GM08714 (cell line): ENCODE data around the gene GLIS1.

Experiments
- H3K4me3 ChIP-seq: fragments of 200-500 bp; sonication (Bioruptor generic); 2 replicates; pipeline ENCODE4 v1.5.1; 2014; ENCODE audit warnings: mild to moderate bottlenecking, low read length, inconsistent platforms
- ZNF274 ChIP-seq: IDR thresholded peaks from 2 replicates; pipeline ENCODE4 v1.6.1; 2012; ENCODE audit warnings: mild to moderate bottlenecking, low read depth, low read length

The GLIS1 gene

DNA sequence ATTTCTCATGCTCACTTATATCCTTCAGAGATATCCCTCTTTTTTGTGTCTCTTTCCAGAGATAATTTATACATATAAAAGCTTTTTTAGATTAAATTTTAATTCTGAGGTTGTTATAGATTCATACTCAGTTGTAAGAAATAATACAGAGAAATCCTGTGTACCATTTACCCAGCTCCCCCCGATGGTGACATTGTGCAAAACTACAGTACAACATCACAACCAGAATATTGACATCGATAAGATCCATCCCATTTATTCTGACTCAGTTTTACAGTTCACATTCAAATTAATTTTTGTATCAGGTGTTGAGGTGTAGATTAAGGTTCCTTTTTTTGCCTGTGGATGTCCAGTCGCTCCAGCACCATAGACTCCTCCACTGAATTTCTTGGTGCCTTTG lies 265.5 kb downstream of the GLIS1 start:
- TF ChIP-seq ZNF274, result no peak
- no peak overlapping the region for H3K4me3 ChIP-seq

DNA sequence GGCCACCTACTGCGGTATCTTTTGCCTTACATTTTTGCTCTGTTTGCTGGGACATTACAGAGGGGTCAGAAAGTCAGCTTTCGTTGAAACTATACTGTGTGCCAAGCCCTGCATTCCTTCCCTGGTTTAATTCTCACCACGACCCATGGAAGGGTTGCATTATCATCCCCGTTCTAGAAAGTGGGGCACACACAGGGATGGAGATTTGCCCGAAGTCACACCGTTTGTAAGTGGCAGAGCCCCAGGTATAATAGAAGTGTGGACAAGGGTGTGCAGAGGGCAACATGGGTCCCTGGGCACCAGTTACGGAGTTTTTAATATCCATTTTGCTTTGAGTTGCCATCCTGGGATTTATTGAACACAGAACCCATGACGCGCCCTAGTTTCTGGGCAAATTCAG lies 268.0 kb downstream of the GLIS1 start:
- TF ChIP-seq ZNF274, result no peak
- no peak overlapping the region for H3K4me3 ChIP-seq

- no peak for TF ChIP-seq ZNF274
- no peak overlapping the region for H3K4me3 ChIP-seq
Observed at GRCh38 chr1:53470584-53470983, 268.4 kb downstream of the GLIS1 start.

- H3K4me3 ChIP-seq, result no peak overlapping the region
- no peak for TF ChIP-seq ZNF274
Observed at GRCh38 chr1:53470155-53470554, 268.8 kb downstream of the GLIS1 start.

- no peak overlapping the region for H3K4me3 ChIP-seq
Observed at GRCh38 chr1:53469373-53469772, 269.6 kb downstream of the GLIS1 start.

DNA sequence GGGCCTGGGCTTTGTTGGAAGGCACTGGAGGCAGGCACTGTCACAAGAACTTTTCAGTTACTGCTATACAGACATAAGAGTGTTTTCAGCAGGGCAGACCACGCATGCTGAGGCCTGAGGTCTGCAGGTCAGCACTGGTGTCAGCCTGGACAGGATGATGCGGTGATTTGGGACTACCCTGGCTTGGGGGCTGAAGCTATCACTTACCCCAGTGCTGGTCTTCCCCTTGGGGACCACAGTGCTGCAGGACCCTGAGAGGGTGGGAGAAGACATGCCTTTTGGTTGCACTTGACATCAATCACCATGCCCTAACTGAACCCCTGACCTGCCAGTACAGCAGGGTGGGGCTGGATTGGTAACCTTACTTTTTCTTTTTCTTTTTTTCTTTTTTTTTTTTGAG lies 270.6 kb downstream of the GLIS1 start:
- TF ChIP-seq ZNF274, result no peak
- H3K4me3 ChIP-seq, result no peak overlapping the region

More at GRCh38 chr1:53469373-53469772, 269.6 kb downstream of the GLIS1 start:
- no peak for TF ChIP-seq ZNF274

DNA sequence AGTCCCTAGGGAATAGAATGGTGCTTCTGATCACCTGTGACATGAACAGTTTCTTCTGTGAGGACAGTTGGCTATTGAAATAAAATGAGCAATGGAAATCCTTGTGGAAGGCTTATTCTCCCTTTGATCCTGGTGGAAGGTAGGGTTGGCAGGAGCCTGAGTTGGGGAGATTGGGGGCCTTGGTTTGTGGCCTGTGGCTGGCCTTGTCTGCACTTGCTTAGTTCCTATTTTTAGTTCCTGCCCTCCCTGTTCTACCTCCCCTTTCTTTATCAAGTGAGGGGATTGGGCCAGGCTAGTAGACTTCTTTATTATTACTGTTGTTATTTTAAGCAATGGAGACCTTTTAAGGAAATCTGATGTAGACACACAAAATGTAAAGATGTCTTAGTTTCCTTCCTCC lies 271.6 kb downstream of the GLIS1 start:
- no peak for TF ChIP-seq ZNF274

GRCh38 chr1:53465023-53465957 lies 273.7 kb downstream of the GLIS1 start:
- TF ChIP-seq ZNF274, result no peak
- H3K4me3 ChIP-seq, result no peak overlapping the region

More for the DNA sequence above, 271.6 kb downstream of the GLIS1 start:
- H3K4me3 ChIP-seq, result no peak overlapping the region

DNA sequence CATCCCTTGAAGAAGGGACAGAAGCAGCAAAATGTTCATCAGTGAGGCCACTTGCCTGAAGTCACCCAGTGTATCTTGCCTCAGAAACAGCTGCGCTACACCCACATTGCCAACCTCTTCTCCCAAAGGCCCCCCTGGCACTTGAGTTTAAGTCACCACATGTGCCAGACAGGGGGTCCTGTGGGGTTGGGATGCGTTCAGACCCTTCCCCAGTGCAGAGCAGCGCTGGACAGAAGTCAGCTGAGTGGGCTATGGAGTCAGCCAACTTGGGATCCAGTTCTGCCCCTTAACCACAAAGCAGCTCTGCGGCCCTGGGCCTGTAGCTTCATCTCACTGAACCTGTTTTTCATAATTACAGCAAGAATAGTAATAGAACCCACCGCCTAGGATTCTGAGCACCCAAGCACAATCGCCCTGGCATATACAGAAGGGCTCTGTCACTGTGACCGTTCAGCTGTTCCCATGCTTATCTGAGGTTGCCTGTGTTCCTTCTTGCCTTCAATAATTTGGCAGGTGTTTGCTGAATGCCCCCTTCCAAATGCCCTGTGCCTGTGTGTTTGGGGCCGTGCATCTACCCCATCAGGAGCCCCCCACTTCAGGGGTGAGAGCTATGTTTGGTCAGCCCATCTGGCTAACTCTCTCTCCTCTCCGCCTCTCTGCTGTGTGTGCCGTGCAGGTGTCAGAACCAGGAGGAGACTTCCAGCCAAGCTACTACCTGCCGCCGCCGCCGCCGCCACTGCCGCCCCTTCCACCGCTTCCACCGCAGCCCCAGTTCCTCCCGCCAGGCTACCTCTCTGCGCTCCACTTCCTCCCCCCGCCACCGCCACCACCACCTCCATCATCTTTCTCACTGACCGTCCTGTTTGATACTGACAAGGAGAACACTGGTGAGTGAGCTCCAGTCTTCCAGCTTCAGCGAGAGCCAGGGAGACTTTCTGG lies 274.7 kb downstream of the GLIS1 start:
- no peak for TF ChIP-seq ZNF274
- no peak overlapping the region for H3K4me3 ChIP-seq

DNA sequence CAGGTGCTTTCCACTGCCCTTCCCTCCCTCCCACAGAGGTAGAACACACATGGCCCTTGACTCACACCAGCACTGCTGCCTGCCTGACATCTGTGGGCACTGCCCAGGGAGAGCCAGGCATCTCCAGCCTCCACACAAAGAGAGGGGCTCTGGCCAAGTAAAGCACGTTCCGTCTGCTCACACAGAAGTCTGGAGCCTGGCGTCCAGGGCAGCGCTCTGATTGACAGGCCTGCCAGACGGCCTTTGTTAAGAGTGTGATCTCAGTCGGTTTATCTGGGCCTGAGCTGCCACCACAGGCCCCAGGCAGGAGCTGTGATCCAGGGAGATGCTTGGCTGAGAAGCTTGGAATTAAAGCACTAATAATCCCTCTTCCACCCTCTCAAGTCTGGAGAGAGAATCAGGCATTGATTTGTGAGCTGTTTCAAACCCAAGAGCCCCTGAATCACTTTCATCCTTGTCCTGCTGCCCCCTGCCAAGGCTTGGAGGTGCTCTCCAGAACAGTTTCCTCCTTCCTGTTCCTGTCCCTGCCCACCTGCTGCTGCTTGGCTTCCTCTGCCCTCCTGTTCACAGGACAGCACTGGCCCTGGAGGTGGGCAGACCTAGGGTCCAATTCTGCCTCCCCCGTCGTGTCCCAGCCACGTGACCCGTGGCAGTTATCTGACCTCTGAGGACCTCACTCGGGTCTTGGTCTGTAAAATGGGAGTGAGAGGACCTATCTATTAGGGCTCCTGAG lies 276.0 kb downstream of the GLIS1 start:
- no peak overlapping the region for H3K4me3 ChIP-seq
- no peak for TF ChIP-seq ZNF274

DNA sequence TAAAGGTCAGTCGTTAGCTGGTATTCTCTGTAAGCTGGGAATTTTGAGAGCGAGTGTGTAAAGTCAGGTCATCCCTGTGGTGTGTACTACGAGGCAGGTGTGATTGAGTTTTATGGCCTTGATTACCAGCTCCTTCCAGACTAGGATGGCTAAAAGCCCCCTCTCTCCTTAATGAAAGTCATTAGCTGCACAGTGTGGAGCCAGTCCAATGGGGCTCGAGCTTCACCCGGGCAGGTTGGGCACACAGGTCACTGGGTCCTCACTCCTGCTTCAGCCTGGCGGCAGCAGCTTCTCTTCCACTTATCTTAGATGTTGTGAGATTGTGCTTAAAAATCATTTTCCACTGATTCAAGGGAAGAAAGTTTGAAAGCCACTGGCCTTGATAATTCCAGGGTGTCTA lies 276.8 kb downstream of the GLIS1 start:
- H3K4me3 ChIP-seq, result no peak overlapping the region
- TF ChIP-seq ZNF274, result no peak

- TF ChIP-seq ZNF274, result no peak
- no peak overlapping the region for H3K4me3 ChIP-seq
Observed at GRCh38 chr1:53461323-53462044, 277.5 kb downstream of the GLIS1 start.

- no peak for TF ChIP-seq ZNF274
- H3K4me3 ChIP-seq, result no peak overlapping the region
Observed at GRCh38 chr1:53460666-53461322, 278.2 kb downstream of the GLIS1 start.
